Fibroblast of lung (primary cell): ENCODE measurements around the gene AP5M1. TPM values are rescaled to one million over a fixed set of nuclear protein-coding genes. Genes with fewer than 3 reads are reported as not detected.
"Not testable (repeated sequence)": the region's sequence is repeated elsewhere in the genome, so short reads cannot be mapped to it uniquely, and the experiment has no call there.

ENCODE experiments used
- DNase-seq, 2 donors: peaks; one replicate each; pipeline versions ENCODE4 v3.0.0 to v3.0.0-alpha.2; 2010; ENCODE audit warnings: low read depth in 2 of 2
- H2AFZ ChIP-seq: 2 replicates; pipeline ENCODE4 v1.5.1; 2012; ENCODE audit warnings: low read length, control low read depth, inconsistent platforms
- H3K27ac ChIP-seq: 2 replicates; pipeline ENCODE4 v1.5.1; 2011; ENCODE audit warnings: low read length, control low read depth; ENCODE audit not compliant: insufficient read depth
- H3K27me3 ChIP-seq: 2 replicates; pipeline ENCODE4 v1.5.1; 2011; ENCODE audit warnings: mild to moderate bottlenecking, low read length; ENCODE audit not compliant: control insufficient read depth, insufficient read depth
- H3K36me3 ChIP-seq: 2 replicates; pipeline ENCODE4 v1.5.1; 2011; ENCODE audit warnings: low read length; ENCODE audit not compliant: control insufficient read depth, insufficient read depth
- H3K4me1 ChIP-seq: 2 replicates; pipeline ENCODE4 v1.5.1; 2011; ENCODE audit warnings: low read length; ENCODE audit not compliant: control insufficient read depth, insufficient read depth; ENCODE audit errors: extremely low read depth
- H3K4me2 ChIP-seq: 2 replicates; pipeline ENCODE4 v1.5.1; 2011; ENCODE audit warnings: low read length, control low read depth; ENCODE audit not compliant: insufficient read depth; ENCODE audit errors: extremely low read depth
- H3K4me3 ChIP-seq, 4 experiments: fragments of 200-600 bp in 1 of 4; sonication (generic) in 1 of 4; replicated peaks in 1 of 4; 2 replicates each; pipeline ENCODE4 v1.5.1; 2011 to 2016; ENCODE audit warnings: low read length in 4 of 4, low read depth in 3 of 4, mild to moderate bottlenecking in 3 of 4, control low read depth in 2 of 4, inconsistent platforms in 1 of 4, mixed read lengths in 1 of 4; ENCODE audit not compliant: insufficient read depth in 1 of 4; ENCODE audit errors: control extremely low read depth in 1 of 4
- H3K79me2 ChIP-seq: 2 replicates; pipeline ENCODE4 v1.5.1; 2012; ENCODE audit warnings: mild to moderate bottlenecking, low read length, inconsistent platforms; ENCODE audit not compliant: control insufficient read depth, insufficient read depth
- H3K9ac ChIP-seq: 2 replicates; pipeline ENCODE4 v1.5.1; 2011; ENCODE audit warnings: mild to moderate bottlenecking, low read length, control low read depth; ENCODE audit not compliant: insufficient read depth
- H3K9me3 ChIP-seq: 2 replicates; pipeline ENCODE4 v1.5.1; 2012; ENCODE audit warnings: low read depth, low read length; ENCODE audit not compliant: control insufficient read depth, insufficient read depth
- H4K20me1 ChIP-seq: 2 replicates; pipeline ENCODE4 v1.5.1; 2011; ENCODE audit warnings: low read length; ENCODE audit not compliant: control insufficient read depth, insufficient read depth; ENCODE audit errors: extremely low read depth
- CTCF ChIP-seq, 2 donors: IDR thresholded peaks in 1 of 2; conservative IDR thresholded peaks in 1 of 2; 1 replicate in 1 of 2; 2 replicates in 1 of 2; pipeline ENCODE4 v1.5.1; 2011 to 2012; ENCODE audit warnings: low read length in 2 of 2, control low read depth in 1 of 2, inconsistent platforms in 1 of 2, low read depth in 1 of 2, mild to moderate bottlenecking in 1 of 2
- EZH2 ChIP-seq: IDR thresholded peaks from 2 replicates; pipeline ENCODE4 v1.5.1; 2012; ENCODE audit warnings: low read length, control low read depth, mild to moderate bottlenecking; ENCODE audit errors: missing control alignments
- polyA plus RNA-seq, 2 donors: library from polyadenylated mRNA; depleted of rRNA in 1 of 2; stranded (reverse) in 1 of 2; unstranded in 1 of 2; fragments of >200 nt; gene quantifications; 2 replicates each; pipeline ENCODE4 v1.2.1, GENCODE V29; 2011 to 2012; ENCODE audit warnings: missing spikeins in 1 of 2
- total RNA-seq: library from RNA; depleted of rRNA; stranded (reverse); fragments of >200 nt; gene quantifications from 2 replicates; pipeline ENCODE4 v1.2.1, GENCODE V29; 2014

The AP5M1 gene
- total and polyA plus RNA-seq, 2 donors (not counting 1 experiment from before 2014, with no cell fraction given): 15.2 to 40.2 TPM

GRCh38 chr14:57329833-57330232, 61.1 kb downstream of the AP5M1 start:
- Histone ChIP-seq H3K36me3 (no peaks in the 10 kb centered on the region), H4K20me1 (no peaks in the 10 kb centered on the region), H2AFZ (no peak overlapping the region), H3K9me3 (no peaks in the 10 kb centered on the region), H3K27me3 (no peaks in the 10 kb centered on the region), H3K79me2 (no peaks in the 10 kb centered on the region), H3K4me1 (no peaks in the 10 kb centered on the region), H3K27ac (no peak overlapping the region), H3K4me3 (no peak overlapping the region), H3K9ac (no peak overlapping the region), H3K4me2 (no peak overlapping the region)
- no peak for TF ChIP-seq EZH2
- no peak for DNase-seq

GRCh38 chr14:57332475-57332874, 63.7 kb downstream of the AP5M1 start:
- H3K36me3 ChIP-seq, H3K9ac ChIP-seq, H3K4me3 ChIP-seq, H3K27me3 ChIP-seq, H3K4me2 ChIP-seq, H3K9me3 ChIP-seq, H4K20me1 ChIP-seq, H3K4me1 ChIP-seq, H2AFZ ChIP-seq, H3K27ac ChIP-seq, H3K79me2 ChIP-seq: not testable (repeated sequence)
- DNase-seq: peak in 1 of 2 donors; percentile 52

- not testable (repeated sequence) for H3K4me3 ChIP-seq
Observed at GRCh38 chr14:57333726-57334125, 65.0 kb downstream of the AP5M1 start.

GRCh38 chr14:57343545-57344297, 75.0 kb downstream of the AP5M1 start:
- not testable (repeated sequence) for H3K36me3 ChIP-seq, DNase-seq, H3K4me3 ChIP-seq, H3K79me2 ChIP-seq, H4K20me1 ChIP-seq, H2AFZ ChIP-seq, H3K27ac ChIP-seq, H3K4me1 ChIP-seq, H3K9ac ChIP-seq, H3K4me2 ChIP-seq, H3K9me3 ChIP-seq, H3K27me3 ChIP-seq

More at GRCh38 chr14:57333726-57334125, 65.0 kb downstream of the AP5M1 start:
- H3K27me3 ChIP-seq, H3K79me2 ChIP-seq, H3K9me3 ChIP-seq, H2AFZ ChIP-seq, H4K20me1 ChIP-seq, H3K9ac ChIP-seq, H3K36me3 ChIP-seq, H3K4me1 ChIP-seq, H3K27ac ChIP-seq, DNase-seq, H3K4me2 ChIP-seq: not testable (repeated sequence)

GRCh38 chr14:57345106-57345505, 76.3 kb downstream of the AP5M1 start:
- Histone ChIP-seq H3K9me3 (no peaks in the 10 kb centered on the region), H2AFZ (no peak overlapping the region), H3K36me3 (no peaks in the 10 kb centered on the region), H3K4me1 (peaks cover 3% of the 10 kb centered on the region), H3K27me3 (no peaks in the 10 kb centered on the region), H4K20me1 (no peaks in the 10 kb centered on the region), H3K27ac (no peak overlapping the region), H3K4me2 (no peak overlapping the region), H3K9ac (no peak overlapping the region), H3K4me3 (no peak overlapping the region), H3K79me2 (no peaks in the 10 kb centered on the region)
- DNase-seq: no peak
- TF ChIP-seq CTCF (conservative IDR thresholded peaks at IDR 0.05 in 1 of 2, IDR thresholded peaks at IDR 0.05 in 1 of 2; ENCODE audit: low read depth in 1 of 2, low read length in 2 of 2): no peak
- no peak for TF ChIP-seq EZH2
